ENCODE results near the gene ITIH5. TPM values are rescaled to one million over a fixed set of nuclear protein-coding genes. Genes with fewer than 3 reads are reported as not detected.

ITIH5 gene
- total RNA-seq, 2 experiments from 2014 or later: not detected

DNA sequence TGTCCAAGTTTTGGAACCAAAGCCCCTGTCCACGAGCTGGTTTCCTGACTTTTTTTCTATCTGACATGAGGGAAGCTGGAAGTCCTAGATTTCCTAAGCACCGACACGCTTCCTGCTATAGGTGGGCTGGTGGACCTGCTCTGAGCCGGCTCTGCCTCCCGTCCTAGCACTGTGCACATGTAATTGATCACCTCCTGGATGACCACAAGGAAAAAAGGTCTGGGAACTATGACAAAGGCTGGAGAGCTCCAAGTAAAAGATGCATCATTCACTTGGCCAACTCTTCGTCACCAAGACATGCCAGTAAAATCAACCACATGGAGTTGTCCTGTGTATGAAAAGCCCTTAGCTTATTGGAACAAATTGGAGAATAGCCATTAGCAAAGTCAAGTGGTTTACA is 104.8 kb downstream of the ITIH5 start:
- ChIA-PET POLR2A (no interaction called here), CTCF (no interaction called here)
- H3K27ac Mint-ChIP-seq: no peak overlapping the region
- DNase-seq: no peak
- H3K9me3 Mint-ChIP-seq: no peaks in the 10 kb centered on the region
- H3K4me1 ChIP-seq (ENCODE audit: insufficient read depth, low read length): no peaks in the 10 kb centered on the region
- H3K36me3 ChIP-seq (ENCODE audit: insufficient read depth, low read length): no peaks in the 10 kb centered on the region
- H3K27me3 ChIP-seq (ENCODE audit: control insufficient read depth in 1 of 2, insufficient read depth in 2 of 2, low read length in 2 of 2): peaks cover 0 to 2% of the 10 kb centered on the region in 2 experiments
- no peaks in the 10 kb centered on the region for H3K36me3 Mint-ChIP-seq (ENCODE audit: low read depth)
- H3K4me3 Mint-ChIP-seq: no peak overlapping the region
- no peak overlapping the region for H3K4me3 ChIP-seq (ENCODE audit: low read length)
- ATAC-seq (ENCODE audit: poor library complexity): no peak
- TF ChIP-seq, protein P1, sequence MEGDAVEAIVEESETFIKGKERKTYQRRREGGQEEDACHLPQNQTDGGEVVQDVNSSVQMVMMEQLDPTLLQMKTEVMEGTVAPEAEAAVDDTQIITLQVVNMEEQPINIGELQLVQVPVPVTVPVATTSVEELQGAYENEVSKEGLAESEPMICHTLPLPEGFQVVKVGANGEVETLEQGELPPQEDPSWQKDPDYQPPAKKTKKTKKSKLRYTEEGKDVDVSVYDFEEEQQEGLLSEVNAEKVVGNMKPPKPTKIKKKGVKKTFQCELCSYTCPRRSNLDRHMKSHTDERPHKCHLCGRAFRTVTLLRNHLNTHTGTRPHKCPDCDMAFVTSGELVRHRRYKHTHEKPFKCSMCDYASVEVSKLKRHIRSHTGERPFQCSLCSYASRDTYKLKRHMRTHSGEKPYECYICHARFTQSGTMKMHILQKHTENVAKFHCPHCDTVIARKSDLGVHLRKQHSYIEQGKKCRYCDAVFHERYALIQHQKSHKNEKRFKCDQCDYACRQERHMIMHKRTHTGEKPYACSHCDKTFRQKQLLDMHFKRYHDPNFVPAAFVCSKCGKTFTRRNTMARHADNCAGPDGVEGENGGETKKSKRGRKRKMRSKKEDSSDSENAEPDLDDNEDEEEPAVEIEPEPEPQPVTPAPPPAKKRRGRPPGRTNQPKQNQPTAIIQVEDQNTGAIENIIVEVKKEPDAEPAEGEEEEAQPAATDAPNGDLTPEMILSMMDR (IDR thresholded peaks at IDR 0.05): no peak
- H3K27ac ChIP-seq (ENCODE audit: low read depth in 1 of 2, low read length in 2 of 2): no peak overlapping the region
- no peaks in the 10 kb centered on the region for H3K9me3 ChIP-seq (ENCODE audit: control insufficient read depth in 1 of 2, insufficient read depth in 1 of 2, low read length in 2 of 2)
- H3K4me1 Mint-ChIP-seq (ENCODE audit: low read depth): no peaks in the 10 kb centered on the region
- intact Hi-C loops (cut with DNase I, micrococcal nuclease): no loop called here
- H3K27me3 Mint-ChIP-seq: peaks cover 7% of the 10 kb centered on the region

DNA sequence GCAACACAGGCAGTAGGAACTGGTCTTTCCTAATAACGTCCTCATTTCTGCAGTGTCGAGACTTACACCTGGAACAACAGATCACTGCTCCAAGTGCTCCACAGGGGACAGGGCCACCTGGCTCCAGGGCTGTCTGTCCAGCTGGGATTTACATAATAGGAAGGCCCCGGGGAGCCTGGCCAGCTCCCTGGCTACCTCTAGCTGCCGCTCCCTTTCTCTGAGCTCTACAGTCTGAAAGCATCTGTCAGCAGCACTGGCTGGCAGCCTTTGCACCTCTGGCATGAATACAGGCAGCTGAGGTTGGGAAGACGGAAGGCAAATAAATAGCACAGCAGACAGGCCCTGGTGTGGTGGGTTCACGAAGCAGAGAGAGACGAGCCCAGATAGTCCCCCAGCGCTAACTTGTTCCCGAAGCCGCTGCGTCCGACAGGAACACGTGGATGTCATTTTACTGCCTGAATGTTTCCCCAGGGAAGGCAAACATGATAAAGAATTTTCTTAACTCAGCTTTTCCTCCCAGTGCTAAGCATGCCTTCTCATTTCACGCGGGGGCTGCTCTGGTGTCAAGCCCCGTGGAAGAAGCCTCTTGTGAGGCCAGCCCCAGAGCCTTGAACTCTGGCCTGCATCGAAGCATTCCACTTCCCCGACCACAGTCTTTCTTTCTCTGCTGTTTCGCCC is 105.4 kb downstream of the ITIH5 start:
- CTCF ChIA-PET: no interaction called here
- POLR2A ChIA-PET: no interaction called here
- H3K9me3 Mint-ChIP-seq: no peaks in the 10 kb centered on the region
- intact Hi-C loops (cut with DNase I, micrococcal nuclease): no loop called here
- TF ChIP-seq, protein P1 (IDR thresholded peaks at IDR 0.05): no peak
- Histone ChIP-seq H3K27ac (ENCODE audit: low read depth in 1 of 2, low read length in 2 of 2) (no peak overlapping the region), H3K4me1 (ENCODE audit: insufficient read depth, low read length) (no peaks in the 10 kb centered on the region), H3K27me3 (ENCODE audit: control insufficient read depth in 1 of 2, insufficient read depth in 2 of 2, low read length in 2 of 2) (peaks cover 0 to 2% of the 10 kb centered on the region in 2 experiments), H3K9me3 (ENCODE audit: control insufficient read depth in 1 of 2, insufficient read depth in 1 of 2, low read length in 2 of 2) (no peaks in the 10 kb centered on the region), H3K4me3 (ENCODE audit: low read length) (no peak overlapping the region), H3K36me3 (ENCODE audit: insufficient read depth, low read length) (no peaks in the 10 kb centered on the region)
- H3K4me3 Mint-ChIP-seq: no peak overlapping the region
- H3K4me1 Mint-ChIP-seq (ENCODE audit: low read depth): no peaks in the 10 kb centered on the region
- DNase-seq (no peak), ATAC-seq (ENCODE audit: poor library complexity) (no peak)
- H3K27ac Mint-ChIP-seq: no peak overlapping the region
- H3K27me3 Mint-ChIP-seq: peaks cover 7% of the 10 kb centered on the region
- no peaks in the 10 kb centered on the region for H3K36me3 Mint-ChIP-seq (ENCODE audit: low read depth)

DNA sequence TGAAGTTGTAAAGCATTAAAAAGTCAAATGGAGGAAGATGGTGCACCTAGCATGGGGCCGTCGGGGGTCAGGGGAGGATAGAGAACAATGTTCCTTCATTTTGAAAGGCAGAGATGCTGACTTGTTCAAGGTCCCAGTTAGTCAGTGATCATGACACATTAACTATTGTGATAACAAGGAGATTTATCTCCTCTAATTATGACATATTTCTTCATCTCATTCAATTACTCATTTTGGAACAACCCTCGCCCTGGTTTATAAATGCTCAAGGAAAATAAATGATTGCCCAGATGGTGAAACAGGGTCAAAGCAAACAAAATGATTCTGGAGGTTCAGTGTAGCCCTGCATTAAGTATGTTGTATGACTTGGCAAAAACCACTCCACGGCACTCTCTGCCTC is 106.2 kb downstream of the ITIH5 start:
- ChIA-PET CTCF (no interaction called here), POLR2A (no interaction called here)
- H3K27ac ChIP-seq (ENCODE audit: low read depth in 1 of 2, low read length in 2 of 2): no peak overlapping the region
- H3K4me3 ChIP-seq (ENCODE audit: low read length): no peak overlapping the region
- no peaks in the 10 kb centered on the region for H3K9me3 ChIP-seq (ENCODE audit: control insufficient read depth in 1 of 2, insufficient read depth in 1 of 2, low read length in 2 of 2)
- H3K4me1 Mint-ChIP-seq (ENCODE audit: low read depth): no peaks in the 10 kb centered on the region
- intact Hi-C loops (cut with DNase I, micrococcal nuclease): no loop called here
- peaks cover 7% of the 10 kb centered on the region for H3K27me3 Mint-ChIP-seq
- H3K36me3 ChIP-seq (ENCODE audit: insufficient read depth, low read length): no peaks in the 10 kb centered on the region
- TF ChIP-seq, protein P1 (IDR thresholded peaks at IDR 0.05): no peak
- no peak overlapping the region for H3K27ac Mint-ChIP-seq
- no peak for ATAC-seq (ENCODE audit: poor library complexity)
- H3K36me3 Mint-ChIP-seq (ENCODE audit: low read depth): no peaks in the 10 kb centered on the region
- no peak overlapping the region for H3K4me3 Mint-ChIP-seq
- no peak for DNase-seq
- H3K4me1 ChIP-seq (ENCODE audit: insufficient read depth, low read length): no peaks in the 10 kb centered on the region
- peaks cover 0 to 2% of the 10 kb centered on the region in 2 experiments for H3K27me3 ChIP-seq (ENCODE audit: control insufficient read depth in 1 of 2, insufficient read depth in 2 of 2, low read length in 2 of 2)
- no peaks in the 10 kb centered on the region for H3K9me3 Mint-ChIP-seq

Measured in CD4-positive, alpha-beta T cell (primary cell).